Left lobe of liver (tissue), 2 donors: ENCODE measurements around the gene TMEM255A. TPM values are rescaled to one million over a fixed set of nuclear protein-coding genes. Genes with fewer than 3 reads are reported as not detected.

Source experiments
- ATAC-seq: fragments of 200-7000 bp; cut with Tn5 transposase; one replicate; pipeline ENCODE4 v1.9.1; 2020; ENCODE audit warnings: mild to moderate bottlenecking, moderate library complexity
- DNase-seq: peaks from one replicate; pipeline ENCODE4 v3.0.0-alpha.2; 2020; ENCODE audit warnings: low spot score
- total RNA-seq: library from RNA; stranded (reverse); gene quantifications from one replicate; pipeline ENCODE4 v1.2.1, GENCODE V29; 2021
- donor health status: DM: no; HTN: no; CAD: no; lungs with moderate emphysema.
- donor health status: DM: no; HTN: yes; CAD: no.

The TMEM255A gene
- total RNA-seq, 1 donor from 2014 or later: 0.05 TPM

- DNase-seq: peak; percentile 44
These were observed 97.6 kb downstream of the TMEM255A start for GRCh38 chrX:120213438-120214265.

More at GRCh38 chrX:120213438-120214265, 97.6 kb downstream of the TMEM255A start:
- peak; percentile 86 for ATAC-seq

Other genes with a start within 250 kb of the TMEM255A start
- 0.10 TPM for gene RHOXF2B, start 233.8 kb downstream of the TMEM255A start, total RNA-seq
- gene RHOXF1, start 195.5 kb downstream of the TMEM255A start, total RNA-seq: not detected
- not detected for gene RHOXF2, start 152.8 kb downstream of the TMEM255A start, total RNA-seq
- 7.8 TPM for gene ZBTB33, start 60.6 kb downstream of the TMEM255A start, total RNA-seq
- gene ATP1B4, start 50.6 kb upstream of the TMEM255A start, total RNA-seq: not detected
- 78.7 TPM for gene LAMP2, start 157.8 kb upstream of the TMEM255A start, total RNA-seq
- gene CUL4B, start 249.5 kb upstream of the TMEM255A start, total RNA-seq: 11.3 TPM